Tibial nerve (tissue), 4 donors: ENCODE measurements around the gene DERL3. TPM values are rescaled to one million over a fixed set of nuclear protein-coding genes. Genes with fewer than 3 reads are reported as not detected.
"Not testable (repeated sequence)": the region's sequence is repeated elsewhere in the genome, so short reads cannot be mapped to it uniquely, and the experiment has no call there.

ENCODE experiments used
- DNase-seq, 2 donors: peaks; one replicate each; pipeline ENCODE4 v3.0.0-alpha.2; 2019; ENCODE audit warnings: low spot score in 2 of 2
- H3K27ac ChIP-seq, 4 donors: fragments of 200-600 bp; sonication (generic) in 3 of 4; one replicate each; pipeline ENCODE4 v1.5.1; 2017 to 2019; ENCODE audit warnings: mild to moderate bottlenecking in 1 of 4
- H3K27me3 ChIP-seq, 2 donors: fragments of 200-600 bp; sonication (generic) in 1 of 2; one replicate each; pipeline versions ENCODE4 v1.5.1 to v1.6.0; 2017 to 2019
- H3K36me3 ChIP-seq, 3 donors: fragments of 200-600 bp; sonication (generic); one replicate each; pipeline ENCODE4 v1.5.1; 2018 to 2019
- H3K4me1 ChIP-seq, 4 donors: fragments of 200-600 bp; sonication (generic) in 3 of 4; one replicate each; pipeline ENCODE4 v1.5.1; 2017 to 2019
- H3K4me3 ChIP-seq, 4 donors: fragments of 200-600 bp; sonication (generic) in 3 of 4; one replicate each; pipeline ENCODE4 v1.5.1; 2017 to 2019; ENCODE audit warnings: mild to moderate bottlenecking in 1 of 4, moderate library complexity in 1 of 4
- H3K9me3 ChIP-seq, 4 donors: fragments of 200-600 bp; sonication (generic) in 3 of 4; one replicate each; pipeline ENCODE4 v1.5.1; 2017 to 2019
- EP300 ChIP-seq, 2 donors: sonication (generic); formaldehyde crosslinking; IDR thresholded peaks; one replicate each; pipeline ENCODE4 v1.6.1; 2017; ENCODE audit warnings: antibody characterized with exemption in 2 of 2, mild to moderate bottlenecking in 1 of 2
- POLR2A ChIP-seq, 2 donors: fragments of 450-650 bp; IDR thresholded peaks; one replicate each; pipeline ENCODE4 v1.6.1; 2017; ENCODE audit warnings: antibody characterized with exemption in 2 of 2, mild to moderate bottlenecking in 2 of 2, moderate library complexity in 2 of 2
- WGBS, 2 donors: methylation state at CpG; one replicate each; pipeline ENCODE4 v1.1.5; 2018; 5-methylcytosine and 5-hydroxymethylcytosine counted together
- total RNA-seq, 4 donors: library from RNA; depleted of rRNA; stranded (reverse); fragments of >200 nt; gene quantifications; one replicate each; pipeline ENCODE4 v1.1.0, GENCODE V29; 2016
- TF ChIP-seq, protein P1 (sequence below), 5 experiments: fragments of 200-600 bp in 3 of 5; fragments of 450-650 bp in 2 of 5; sonication (generic) in 3 of 5; IDR thresholded peaks; one replicate each; pipeline ENCODE4 v1.5.1; 2016 to 2019; ENCODE audit warnings: antibody characterized with exemption in 5 of 5, mild to moderate bottlenecking in 3 of 5, moderate library complexity in 2 of 5

The DERL3 gene
- total RNA-seq, 4 donors from 2014 or later: 0.60 to 2.3 TPM; not detected in 2

DNA sequence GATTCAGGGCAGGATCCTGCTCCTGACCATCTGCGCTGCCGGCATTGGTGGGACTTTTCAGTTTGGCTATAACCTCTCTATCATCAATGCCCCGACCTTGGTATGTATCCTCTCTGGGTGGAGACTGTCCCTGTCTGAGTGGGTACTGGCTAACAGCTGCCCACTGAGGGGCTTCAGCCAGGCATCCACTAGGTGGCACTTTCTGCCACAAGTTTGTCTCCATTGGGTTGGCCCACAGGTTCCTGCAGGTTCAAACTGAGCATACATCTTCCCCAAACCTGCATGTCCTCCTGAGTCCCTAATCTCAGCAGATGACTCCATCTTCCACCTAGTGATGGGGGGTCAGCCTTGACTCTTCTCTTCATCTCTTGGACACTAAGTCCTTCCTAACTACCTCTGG is 23.3 kb upstream of the DERL3 start:
- DNase-seq: no peak
- Histone ChIP-seq H3K27ac (no peak overlapping the region), H3K36me3 (peaks cover 0 to 32% (median 0%) of the 10 kb centered on the region in 3 donors), H3K27me3 (no peaks in the 10 kb centered on the region), H3K9me3 (no peaks in the 10 kb centered on the region), H3K4me3 (no peak overlapping the region), H3K4me1 (peaks cover 0 to 17% (median 0%) of the 10 kb centered on the region in 4 donors)
- 81 to 85% methylated on average over 3 of the region's 3 CpGs for WGBS, 2 donors
- TF ChIP-seq POLR2A (IDR thresholded peaks at IDR 0.05) (no peak), EP300 (IDR thresholded peaks at IDR 0.05) (no peak)
- TF ChIP-seq, protein P1, sequence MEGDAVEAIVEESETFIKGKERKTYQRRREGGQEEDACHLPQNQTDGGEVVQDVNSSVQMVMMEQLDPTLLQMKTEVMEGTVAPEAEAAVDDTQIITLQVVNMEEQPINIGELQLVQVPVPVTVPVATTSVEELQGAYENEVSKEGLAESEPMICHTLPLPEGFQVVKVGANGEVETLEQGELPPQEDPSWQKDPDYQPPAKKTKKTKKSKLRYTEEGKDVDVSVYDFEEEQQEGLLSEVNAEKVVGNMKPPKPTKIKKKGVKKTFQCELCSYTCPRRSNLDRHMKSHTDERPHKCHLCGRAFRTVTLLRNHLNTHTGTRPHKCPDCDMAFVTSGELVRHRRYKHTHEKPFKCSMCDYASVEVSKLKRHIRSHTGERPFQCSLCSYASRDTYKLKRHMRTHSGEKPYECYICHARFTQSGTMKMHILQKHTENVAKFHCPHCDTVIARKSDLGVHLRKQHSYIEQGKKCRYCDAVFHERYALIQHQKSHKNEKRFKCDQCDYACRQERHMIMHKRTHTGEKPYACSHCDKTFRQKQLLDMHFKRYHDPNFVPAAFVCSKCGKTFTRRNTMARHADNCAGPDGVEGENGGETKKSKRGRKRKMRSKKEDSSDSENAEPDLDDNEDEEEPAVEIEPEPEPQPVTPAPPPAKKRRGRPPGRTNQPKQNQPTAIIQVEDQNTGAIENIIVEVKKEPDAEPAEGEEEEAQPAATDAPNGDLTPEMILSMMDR (IDR thresholded peaks at IDR 0.05): peak in 4 of 5 experiments; percentile 14 to 26 (median 17)

- H3K4me3 ChIP-seq, H3K27ac ChIP-seq, H3K9me3 ChIP-seq, DNase-seq, H3K27me3 ChIP-seq: not testable (repeated sequence)
- Histone ChIP-seq H3K36me3 (peaks cover 0 to 14% (median 0%) of the 10 kb centered on the region in 3 donors), H3K4me1 (peaks cover 0 to 26% (median 0%) of the 10 kb centered on the region in 4 donors)
- 86 to 94% methylated on average over 8 of the region's 8 CpGs for WGBS, 2 donors
Measured at GRCh38 chr22:23860187-23860586, 21.4 kb upstream of the DERL3 start.

- peaks cover 0 to 26% (median 0%) of the 10 kb centered on the region in 4 donors for H3K4me1 ChIP-seq
- H3K9me3 ChIP-seq: no peaks in the 10 kb centered on the region
- 88 to 100% methylated on average over 4 of the region's 4 CpGs for WGBS, 2 donors
- H3K4me3 ChIP-seq: no peak overlapping the region
- H3K36me3 ChIP-seq: peaks cover 0 to 10% (median 0%) of the 10 kb centered on the region in 3 donors
- H3K27ac ChIP-seq: no peak overlapping the region
- no peak for DNase-seq
- TF ChIP-seq EP300 (IDR thresholded peaks at IDR 0.05) (no peak), POLR2A (IDR thresholded peaks at IDR 0.05) (no peak)
- TF ChIP-seq, protein P1 (IDR thresholded peaks at IDR 0.05): no peak
- no peaks in the 10 kb centered on the region for H3K27me3 ChIP-seq
Measured at GRCh38 chr22:23859201-23859600, 20.4 kb upstream of the DERL3 start.

DNA sequence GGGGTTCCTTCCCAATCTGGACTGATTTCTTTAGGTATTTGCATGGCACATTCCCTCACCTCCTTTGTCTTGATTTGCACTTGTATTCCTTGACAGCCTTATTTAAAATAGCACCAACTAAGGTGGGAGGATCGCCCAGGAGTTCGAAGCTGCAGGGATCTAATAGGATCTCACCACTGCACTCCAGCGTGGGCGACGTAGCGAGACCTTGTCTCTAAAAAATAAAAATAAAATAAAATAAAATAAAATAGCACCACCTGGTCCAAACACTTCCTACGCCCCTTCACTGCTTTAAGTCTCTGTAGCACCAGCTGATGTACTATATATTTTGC is 19.6 kb upstream of the DERL3 start:
- Histone ChIP-seq H3K36me3 (peaks cover 0 to 10% (median 0%) of the 10 kb centered on the region in 3 donors), H3K27ac (peak overlapping the region in 2 of 4 donors; percentile 89 to 90)
- WGBS, 2 donors: 55 to 58% methylated on average over 7 of the region's 7 CpGs

DNA sequence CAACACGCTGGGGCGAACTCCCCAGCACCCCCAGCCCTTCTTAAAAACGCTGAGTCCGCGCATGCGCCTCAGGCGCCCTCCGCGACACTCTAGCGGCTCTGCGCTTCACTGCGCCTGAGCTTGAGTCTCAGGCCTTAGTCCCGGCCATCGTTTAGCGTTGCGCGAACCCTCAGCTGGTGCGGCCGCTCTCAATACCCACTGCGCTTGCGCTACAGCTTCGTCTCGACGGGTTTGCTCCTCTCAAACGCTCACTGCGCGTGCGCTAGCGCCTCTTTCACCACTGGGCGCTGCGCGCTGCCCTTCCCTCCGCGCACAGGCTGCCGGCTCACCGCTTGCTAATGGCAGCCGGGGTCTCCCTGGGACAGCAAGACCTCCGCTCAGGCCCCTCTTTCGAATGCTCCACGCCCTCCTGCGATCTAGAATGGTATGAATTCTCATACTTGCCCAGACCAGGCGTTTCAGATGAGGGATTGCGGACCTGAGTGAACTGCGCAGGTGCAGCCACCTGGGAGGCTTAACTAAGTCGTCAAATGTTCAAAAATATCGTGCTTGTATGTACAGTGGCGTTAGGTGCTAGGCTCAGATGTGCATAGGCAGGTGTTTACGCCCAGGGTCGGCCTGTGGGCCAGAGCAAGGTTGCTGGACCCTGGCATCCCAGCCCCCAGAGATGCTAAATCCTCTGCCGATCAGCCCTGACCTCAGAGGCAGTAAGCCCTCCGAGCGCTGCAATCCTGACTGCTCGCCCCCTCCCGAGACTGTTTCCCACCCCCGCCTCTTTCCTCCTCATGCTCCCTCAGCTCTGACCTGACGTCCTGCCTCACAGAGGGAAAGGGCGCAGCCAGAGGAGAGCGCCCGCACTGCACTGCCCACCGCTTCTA is 19.0 kb upstream of the DERL3 start, which contains the start of gene SLC2A11:
TSS of gene SLC2A11 (plus strand) at position 270 of the 878 bp plus-strand sequence. CDS start at position 395, 125 bp downstream.
- peak; percentile 87 for DNase-seq
- Histone ChIP-seq H3K27me3 (no peaks in the 10 kb centered on the region), H3K27ac (peak within 1 kb of the TSS; percentile 78 to 90 (median 88)), H3K4me1 (peaks cover 0 to 26% (median 0%) of the 10 kb centered on the region in 4 donors), H3K9me3 (no peaks in the 10 kb centered on the region), H3K36me3 (peaks cover 0 to 5% (median 0%) of the 10 kb centered on the region in 3 donors), H3K4me3 (peak within 1 kb of the TSS; percentile 66 to 88 (median 73))
- TF ChIP-seq EP300 (IDR thresholded peaks at IDR 0.05): peak; percentile 36 to 91
- TF ChIP-seq, protein P1 (IDR thresholded peaks at IDR 0.05): peak in 4 of 5 experiments; percentile 18 to 69 (median 50)
- TF ChIP-seq POLR2A (IDR thresholded peaks at IDR 0.05): peak; percentile 62 to 73
- WGBS, 2 donors: 0 to 3% methylated on average over 28 to 32 of the region's 60 CpGs

More for the DNA sequence above, 19.6 kb upstream of the DERL3 start:
- no peak for DNase-seq
- peaks cover 0 to 26% (median 0%) of the 10 kb centered on the region in 4 donors for H3K4me1 ChIP-seq
- H3K4me3 ChIP-seq: peak overlapping the region; percentile 66 to 88 (median 73)
- H3K9me3 ChIP-seq: no peaks in the 10 kb centered on the region
- H3K27me3 ChIP-seq: no peaks in the 10 kb centered on the region
- TF ChIP-seq POLR2A (IDR thresholded peaks at IDR 0.05) (no peak), EP300 (IDR thresholded peaks at IDR 0.05) (no peak)
- TF ChIP-seq, protein P1 (IDR thresholded peaks at IDR 0.05): peak in 1 of 5 experiments; percentile 1
